ENCODE measurements around the gene WIPF3.

DNA sequence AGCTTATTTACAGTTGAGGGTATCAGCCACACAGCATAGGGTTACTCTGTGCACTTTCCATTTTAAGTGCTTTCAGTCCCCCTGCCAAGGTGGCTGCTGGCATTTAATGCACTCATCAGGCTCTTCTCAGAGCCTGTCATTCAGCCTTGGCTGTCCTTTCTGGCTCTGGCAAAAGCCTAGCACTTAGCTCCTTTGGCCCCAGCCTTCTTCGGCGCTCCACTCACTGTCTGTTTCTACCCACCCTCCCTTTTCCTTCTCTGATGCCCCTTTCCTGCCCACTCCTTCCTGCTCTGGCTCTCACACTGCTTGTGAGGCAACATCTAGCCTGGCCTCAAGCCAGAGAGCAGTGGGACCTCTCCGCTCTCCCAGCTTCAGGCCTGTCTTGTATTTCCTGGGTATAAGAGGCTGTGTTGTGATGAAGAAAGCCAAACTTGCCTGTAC is 60.2 kb downstream of the WIPF3 start:
- TF ChIP-seq, protein P1, sequence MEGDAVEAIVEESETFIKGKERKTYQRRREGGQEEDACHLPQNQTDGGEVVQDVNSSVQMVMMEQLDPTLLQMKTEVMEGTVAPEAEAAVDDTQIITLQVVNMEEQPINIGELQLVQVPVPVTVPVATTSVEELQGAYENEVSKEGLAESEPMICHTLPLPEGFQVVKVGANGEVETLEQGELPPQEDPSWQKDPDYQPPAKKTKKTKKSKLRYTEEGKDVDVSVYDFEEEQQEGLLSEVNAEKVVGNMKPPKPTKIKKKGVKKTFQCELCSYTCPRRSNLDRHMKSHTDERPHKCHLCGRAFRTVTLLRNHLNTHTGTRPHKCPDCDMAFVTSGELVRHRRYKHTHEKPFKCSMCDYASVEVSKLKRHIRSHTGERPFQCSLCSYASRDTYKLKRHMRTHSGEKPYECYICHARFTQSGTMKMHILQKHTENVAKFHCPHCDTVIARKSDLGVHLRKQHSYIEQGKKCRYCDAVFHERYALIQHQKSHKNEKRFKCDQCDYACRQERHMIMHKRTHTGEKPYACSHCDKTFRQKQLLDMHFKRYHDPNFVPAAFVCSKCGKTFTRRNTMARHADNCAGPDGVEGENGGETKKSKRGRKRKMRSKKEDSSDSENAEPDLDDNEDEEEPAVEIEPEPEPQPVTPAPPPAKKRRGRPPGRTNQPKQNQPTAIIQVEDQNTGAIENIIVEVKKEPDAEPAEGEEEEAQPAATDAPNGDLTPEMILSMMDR (IDR thresholded peaks at IDR 0.05), result no peak
- TF ChIP-seq EZH2 (IDR thresholded peaks at IDR 0.05; ENCODE audit: borderline replicate concordance, insufficient read depth, low read depth, low read length, poor library complexity, severe bottlenecking), result no peak
